Measurements from ENCODE around the gene CRTC1.
A peak's percentile ranks its signal among the peaks of the same experiment; 100 is the strongest.

The CRTC1 gene

DNA sequence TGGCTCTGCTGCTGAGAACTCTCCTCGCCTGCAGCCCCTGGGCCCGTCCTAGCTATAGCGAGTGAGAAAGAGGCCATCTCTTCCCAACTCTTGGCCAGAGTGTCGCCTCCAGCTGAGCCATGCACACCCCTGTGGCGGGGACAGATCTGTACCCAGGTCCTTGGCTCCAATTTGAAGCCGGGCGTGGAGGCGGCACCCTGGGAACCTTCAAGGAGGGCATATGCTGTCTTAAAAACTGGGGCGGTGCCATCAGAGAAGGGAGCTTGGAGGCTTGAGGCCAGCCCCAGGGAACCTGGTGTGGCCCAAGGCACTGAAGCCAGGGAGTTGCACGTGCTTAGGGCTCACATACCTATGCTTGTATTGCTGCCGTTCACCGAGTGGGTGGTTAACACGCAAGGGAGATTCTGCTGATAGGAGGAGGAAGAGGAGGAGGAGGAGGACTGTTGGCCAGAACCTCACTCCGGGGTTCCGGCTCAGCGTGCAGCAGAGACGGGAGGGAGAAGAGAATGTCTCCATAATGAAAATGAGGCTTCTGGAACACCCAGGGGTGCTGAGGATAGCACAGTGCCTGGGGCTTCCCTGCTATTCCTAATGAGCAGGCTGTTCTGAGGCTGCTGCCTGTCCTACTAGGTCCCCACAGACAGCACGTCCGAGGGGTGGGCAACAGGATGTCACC, 67.0 kb downstream of the CRTC1 start:
- no peak for DNase-seq

DNA sequence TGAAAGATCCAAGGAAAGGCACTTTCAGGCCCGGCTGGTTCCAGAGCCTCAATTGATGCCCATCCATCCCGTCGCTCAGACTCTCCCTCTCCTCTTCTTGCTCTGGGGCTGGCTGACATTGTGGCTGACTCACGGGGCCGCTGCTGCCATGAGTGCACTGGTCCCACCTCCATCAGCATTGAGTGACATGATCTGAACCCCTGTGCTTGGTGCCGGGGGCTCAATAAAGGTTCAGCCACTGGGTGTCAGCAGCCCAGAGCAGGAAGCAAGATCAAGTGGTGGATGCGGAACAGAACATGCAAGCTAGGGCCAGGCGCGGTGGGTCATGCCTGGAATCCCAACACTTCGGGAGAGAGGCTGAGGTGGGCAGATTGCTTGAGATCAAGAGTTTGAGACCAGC, 68.1 kb downstream of the CRTC1 start:
- no peak for DNase-seq

DNA sequence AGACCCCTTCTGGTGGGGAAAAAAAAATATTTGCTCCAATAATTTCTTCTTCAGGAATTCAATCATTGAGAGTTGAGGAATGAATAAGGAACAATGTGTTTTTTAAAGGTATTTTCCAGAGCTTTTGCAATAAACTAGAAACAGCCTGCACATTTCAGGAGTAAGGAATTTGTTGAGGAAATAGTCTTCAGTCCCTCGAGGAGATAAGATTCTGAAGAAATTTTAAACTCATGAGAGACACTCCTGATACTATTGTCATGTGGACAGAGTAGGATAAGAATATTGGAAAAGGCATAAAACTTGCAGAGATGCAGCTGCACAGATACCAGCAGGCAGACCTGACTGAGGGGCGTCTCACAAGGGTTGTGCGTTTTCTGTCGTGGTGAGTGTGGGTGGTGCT, 71.0 kb downstream of the CRTC1 start:
- no peak for DNase-seq

DNA sequence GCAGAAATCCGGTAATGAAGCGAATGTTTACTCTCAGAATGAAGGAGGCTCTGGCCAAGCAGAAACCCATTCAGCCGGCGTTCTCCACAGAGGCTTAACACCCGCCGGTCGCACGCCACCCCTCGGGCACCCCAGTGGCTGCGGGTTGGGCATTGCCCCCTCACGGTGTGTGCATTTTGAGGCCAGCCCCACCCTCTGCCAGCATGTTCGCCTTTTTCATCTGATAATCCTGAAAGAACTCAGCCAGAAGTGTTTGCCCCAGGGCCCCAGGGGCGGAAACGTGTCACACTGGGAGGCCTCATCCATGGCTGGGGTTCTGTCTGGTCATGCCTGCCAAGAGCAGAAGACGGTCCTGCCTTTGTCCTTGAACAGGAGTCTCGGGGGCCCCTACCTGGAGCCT, 73.4 kb downstream of the CRTC1 start:
- DNase-seq: no peak

DNA sequence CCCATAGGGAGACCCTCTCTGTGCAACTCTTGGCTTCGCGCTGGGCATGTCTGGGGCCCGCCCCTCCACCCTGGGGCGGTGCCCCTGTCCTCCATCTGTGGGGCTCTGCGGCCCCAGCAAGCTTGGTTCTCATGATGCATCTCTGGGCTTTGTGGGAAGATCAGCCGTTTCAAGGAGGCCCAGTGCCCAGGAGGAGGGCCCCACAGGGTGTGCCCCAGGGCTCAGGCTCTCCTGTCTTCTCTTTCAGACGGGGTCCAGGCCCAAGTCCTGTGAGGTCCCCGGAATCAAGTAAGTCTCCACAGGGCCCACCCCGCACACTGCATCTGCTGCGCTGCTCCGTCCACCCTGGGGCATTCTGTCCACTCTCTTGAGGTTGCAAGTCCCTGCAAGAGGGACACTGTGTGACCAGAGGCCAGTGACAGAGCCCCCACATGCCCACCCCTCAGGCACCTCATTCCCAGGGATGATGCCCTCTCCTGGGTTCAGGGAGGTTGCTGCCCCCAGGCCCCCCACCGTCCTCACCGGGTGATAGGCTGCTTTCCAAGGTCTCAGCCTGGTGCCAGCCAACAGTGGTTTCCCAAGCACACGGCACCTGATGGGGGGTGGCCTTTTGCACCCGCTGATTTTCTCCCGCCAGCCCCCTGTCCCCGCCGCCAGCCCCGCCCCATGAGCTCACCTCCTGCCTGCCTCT, 76.0 kb downstream of the CRTC1 start:
- no peak for DNase-seq

DNA sequence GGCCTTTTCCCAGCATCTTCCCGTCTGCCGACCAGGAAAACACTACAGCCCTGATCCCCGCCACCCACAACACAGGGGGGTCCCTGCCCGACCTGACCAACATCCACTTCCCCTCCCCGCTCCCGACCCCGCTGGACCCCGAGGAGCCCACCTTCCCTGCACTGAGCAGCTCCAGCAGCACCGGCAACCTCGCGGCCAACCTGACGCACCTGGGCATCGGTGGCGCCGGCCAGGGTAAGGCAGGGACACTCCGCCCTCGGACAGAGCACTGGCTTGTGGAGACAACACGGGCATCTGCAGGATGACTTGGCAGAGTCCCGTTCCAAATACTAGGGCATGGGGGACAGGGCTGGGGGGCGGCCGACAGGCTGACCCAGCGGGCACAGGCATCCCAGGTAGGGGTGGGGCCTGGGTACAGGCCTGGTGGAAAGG, 76.5 kb downstream of the CRTC1 start:
- no peak for DNase-seq

DNA sequence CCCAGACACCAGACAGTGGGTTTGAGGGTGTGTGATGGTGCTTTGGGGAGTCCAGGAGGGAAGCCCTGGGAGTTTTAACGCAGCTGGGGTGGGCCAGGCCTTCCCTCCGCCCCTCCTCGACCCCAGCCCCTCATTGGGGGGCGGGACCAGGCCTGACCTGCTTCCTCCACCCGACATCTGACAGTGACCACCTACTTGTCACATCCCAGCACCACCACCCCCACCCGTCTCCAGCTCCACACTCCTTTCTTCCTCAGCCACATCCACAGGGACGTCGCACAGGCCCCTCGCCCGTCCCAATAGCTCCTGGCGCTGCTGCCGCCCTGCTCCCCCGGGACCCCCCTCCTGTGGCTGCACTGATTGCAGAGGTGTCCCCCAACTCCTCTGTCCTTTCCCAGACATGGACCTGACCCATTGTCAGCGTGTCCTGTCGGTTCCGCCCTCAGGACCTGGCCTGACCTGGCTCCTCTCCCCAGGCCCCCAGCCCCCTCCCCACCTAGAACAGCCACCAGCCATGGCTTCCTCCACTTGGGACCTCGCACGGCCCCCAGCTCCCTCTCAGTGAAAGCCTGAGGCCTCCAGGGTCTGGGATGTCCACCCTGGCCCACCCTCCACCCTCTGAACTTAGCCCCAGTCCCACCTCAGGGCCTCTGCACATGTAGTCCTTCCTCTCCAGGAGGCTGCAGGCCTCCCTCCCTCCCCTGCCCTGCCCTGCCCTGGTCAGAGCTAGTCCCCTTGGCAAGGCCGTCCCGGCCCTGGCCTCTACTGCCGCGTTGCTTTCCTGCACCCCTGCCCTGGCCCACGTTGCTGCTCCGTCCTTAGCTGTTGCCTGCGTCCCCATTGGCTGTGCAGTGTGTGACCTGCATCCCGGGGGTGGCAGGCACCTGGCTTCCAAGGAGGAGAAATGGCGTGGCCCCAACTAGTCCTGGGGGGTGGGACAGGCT, 77.2 kb downstream of the CRTC1 start:
- DNase-seq: no peak

DNA sequence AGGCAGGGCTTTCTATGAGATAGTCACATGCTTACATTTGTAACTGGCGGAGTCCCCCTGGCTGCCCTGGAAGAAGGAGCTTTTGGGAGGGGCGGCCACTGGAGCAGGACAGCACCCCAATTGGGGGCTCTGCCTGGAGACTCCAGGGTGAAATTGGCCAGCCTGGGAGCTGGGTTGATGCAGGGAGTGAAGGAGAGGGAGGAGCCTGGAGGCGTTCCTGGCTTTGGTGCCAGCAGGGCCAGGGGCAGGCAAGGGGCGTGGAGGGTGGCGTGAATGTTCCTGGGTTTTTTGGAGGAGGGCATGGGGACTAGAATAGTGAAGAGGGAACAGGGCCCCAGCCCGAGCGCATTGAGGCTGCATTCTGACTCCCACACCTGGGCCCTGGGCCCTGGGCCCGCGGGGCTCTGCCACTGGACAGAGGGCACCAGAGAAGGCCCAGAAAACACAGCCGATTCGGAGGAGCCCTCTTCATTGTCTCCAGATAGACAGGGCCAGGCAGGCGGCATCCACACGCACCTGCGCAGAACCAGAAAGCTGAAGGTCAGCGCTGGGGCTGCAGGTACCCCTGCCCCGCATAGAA, 78.1 kb downstream of the CRTC1 start:
- no peak for DNase-seq

DNA sequence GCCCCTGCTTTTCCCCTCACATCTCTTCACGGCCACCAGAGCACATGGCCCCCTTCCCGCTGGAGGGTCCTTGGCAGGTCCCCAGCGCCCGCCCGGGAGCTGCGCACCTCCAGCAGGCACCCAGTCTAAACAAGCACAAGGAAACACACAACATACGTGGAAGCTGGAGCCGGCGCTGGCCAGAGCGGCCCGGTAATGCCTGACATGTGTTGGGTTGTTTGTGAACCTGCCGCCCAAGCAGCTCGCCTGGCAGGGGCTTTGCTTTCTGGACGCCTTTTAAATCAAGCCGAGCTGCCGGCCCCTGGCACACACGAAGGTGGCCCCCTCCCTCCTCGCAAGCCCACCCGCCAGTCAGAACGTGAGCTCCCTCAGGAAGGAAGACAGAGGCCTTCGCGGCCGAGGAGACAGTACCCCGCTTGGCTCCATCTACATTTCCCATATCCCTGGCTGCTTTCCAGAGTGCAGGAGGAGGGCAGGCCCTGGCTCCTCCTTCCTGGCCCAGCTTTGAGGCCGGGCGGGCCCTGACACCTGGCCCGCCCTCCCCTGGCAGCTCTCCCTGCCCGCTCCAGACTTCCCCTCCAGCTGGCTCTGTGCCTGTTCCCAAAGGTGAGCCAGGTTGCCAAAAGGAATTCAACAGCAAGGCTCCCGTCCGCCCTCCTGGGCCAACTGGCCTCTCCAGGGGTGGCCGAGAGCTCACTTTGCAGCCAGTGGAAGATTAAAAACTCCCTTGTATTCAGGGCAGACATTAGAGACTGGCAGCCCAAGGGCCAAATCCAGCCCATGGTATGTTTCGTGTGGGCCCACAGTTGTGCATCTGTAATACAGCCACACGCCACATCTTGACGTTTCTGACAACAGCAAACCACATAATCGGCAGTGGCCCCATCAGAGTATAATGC, 78.9 kb downstream of the CRTC1 start:
- no peak for DNase-seq

DNA sequence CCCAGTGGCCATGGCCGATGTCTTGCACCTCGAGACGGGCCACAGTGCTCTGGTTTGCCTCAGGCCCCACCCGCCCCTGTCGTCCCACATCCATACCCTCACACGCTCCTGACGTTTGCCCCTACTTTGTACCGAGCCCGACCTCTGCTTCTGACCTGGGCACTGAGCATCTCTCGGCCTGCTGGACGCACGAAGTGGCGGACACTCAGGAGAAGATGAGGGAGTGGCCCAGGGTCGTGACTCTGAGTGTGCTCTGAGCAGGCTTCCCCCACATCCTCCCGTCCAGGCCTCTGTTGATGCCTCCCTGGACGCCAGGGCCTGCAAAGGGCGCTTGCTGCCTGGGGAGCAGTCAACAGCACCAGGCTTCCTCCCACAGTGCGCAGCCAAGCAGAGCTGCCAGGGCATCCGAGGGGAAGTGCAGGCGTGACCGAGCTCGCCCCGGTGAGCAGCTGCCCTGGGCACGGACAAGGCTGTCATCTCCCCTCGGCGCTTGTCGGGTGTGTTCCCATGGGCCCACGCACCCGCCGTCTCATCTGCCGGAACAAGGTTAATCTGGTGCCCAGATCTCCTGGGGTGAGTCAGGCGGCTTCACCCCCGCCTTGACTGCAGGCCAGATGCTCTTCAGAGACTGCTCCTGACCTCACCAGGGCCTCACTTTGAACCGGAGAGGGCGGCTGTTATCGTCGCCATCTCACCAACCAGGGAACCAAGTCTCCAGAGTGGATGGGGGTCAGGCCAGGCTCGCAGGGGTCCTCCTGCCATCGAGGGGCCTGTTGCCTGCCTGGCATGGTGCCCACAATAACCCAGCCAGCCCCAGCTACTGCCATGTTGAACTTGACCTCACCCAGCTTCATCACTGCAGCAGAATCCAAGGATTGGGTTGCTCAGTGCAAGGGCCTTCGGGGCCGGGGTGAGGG, 80.5 kb downstream of the CRTC1 start:
- DNase-seq: peak; percentile 79

DNA sequence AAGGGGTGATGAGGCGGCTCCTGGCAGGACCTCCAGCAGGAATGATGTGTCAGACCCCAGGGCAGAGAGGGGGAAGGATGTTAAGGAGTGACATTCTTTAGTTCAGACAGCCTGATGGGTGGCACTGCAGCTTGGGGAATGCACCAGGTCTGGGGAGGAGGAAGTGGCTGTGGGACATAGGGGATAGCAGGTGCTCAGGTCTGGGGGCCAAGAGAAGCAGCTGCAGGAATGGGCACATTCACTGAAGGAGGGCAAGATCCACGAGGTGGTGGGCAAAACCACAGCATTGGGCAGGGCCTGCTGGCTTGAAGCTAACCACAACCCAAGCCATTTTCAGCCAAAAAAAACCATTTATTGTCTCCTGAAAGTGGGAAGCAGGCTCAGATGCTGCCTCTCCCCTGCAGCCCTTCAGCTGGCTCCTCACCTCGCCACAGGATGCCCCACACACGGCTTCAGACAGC, 81.1 kb downstream of the CRTC1 start:
- DNase-seq: no peak

DNA sequence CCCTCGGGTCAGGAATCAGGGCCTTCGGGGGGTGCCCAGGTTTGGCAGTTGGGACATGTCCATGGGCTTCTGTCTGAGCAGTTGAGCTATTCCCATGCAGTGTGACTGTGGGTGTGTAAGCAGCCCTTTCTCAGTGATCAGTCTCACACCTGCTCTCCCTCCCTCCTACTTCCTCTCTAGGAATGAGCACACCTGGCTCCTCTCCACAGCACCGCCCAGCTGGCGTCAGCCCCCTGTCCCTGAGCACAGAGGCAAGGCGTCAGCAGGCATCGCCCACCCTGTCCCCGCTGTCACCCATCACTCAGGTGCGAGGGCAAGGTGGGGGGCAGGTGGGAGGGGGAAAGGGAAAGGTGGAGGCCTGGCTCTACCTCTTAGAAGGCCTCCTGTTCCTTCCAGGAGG, 81.7 kb downstream of the CRTC1 start:
- no peak for DNase-seq

DNA sequence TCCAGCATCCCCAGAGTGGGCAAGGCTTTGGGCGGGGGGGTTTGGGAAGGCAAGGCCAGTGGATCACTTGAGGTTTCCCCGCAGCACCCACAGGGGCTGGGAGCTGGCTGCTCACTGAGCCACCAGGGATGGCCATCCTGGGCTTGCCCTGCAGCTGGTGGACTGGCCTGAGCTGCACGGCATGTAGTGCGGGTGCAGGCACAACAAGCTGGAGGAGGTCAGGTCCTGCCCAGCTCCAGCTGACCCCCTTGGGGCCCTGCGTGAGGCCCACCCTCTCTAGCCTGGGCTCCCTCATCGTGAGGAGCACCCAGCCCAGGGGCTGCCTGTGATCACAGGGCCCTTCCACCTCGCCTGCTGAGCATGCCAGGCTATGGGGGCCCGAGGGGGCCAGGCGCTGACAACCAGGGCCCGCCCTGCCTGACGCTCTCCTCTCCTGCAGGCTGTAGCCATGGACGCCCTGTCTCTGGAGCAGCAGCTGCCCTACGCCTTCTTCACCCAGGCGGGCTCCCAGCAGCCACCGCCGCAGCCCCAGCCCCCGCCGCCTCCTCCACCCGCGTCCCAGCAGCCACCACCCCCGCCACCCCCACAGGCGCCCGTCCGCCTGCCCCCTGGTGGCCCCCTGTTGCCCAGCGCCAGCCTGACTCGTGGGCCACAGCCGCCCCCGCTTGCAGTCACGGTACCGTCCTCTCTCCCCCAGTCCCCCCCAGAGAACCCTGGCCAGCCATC, 84.7 kb downstream of the CRTC1 start:
- no peak for DNase-seq

DNA sequence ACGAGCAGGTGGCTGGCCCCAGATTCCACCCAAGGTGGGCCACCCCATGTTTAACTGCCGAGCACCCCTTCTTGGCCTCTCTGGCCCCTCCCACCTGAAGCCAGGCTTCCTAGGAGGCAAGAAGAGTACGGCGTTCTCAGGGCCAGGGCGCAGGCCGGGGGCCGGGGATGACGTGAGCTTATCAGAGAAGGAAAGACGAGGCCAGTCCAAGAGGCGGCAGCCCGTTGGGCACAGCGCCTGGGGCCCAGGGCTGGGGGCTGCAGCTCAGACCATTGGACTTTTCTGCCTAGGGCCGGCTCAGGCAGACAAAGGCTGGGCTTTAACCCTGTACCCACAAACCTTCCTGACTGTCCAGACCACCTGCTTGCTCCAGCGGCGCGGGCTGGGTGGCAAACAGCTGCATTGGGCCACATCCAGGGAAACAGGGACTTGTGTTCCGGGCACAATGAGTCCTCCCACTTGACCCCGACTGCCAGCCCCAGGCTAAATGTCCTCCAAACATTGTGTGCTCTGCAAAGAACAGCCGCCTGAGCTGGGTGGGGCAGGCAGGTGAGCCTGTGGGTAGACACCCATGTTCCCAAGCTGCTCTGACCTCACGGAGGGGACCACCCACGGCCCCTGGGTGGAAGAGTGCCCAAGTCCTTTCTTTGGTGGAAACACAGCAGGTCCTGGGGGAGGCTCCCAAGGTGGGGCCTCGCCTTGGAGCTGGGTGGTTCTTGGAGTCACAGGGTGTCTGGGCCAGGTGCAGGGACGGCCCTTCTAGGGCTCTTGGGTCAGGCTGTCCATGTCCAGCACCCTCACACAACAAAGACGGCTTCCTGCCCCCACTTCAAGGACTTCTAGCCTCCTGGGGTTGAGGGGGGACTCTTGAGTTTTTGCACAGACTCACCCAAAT, 85.8 kb downstream of the CRTC1 start:
- no peak for DNase-seq

DNA sequence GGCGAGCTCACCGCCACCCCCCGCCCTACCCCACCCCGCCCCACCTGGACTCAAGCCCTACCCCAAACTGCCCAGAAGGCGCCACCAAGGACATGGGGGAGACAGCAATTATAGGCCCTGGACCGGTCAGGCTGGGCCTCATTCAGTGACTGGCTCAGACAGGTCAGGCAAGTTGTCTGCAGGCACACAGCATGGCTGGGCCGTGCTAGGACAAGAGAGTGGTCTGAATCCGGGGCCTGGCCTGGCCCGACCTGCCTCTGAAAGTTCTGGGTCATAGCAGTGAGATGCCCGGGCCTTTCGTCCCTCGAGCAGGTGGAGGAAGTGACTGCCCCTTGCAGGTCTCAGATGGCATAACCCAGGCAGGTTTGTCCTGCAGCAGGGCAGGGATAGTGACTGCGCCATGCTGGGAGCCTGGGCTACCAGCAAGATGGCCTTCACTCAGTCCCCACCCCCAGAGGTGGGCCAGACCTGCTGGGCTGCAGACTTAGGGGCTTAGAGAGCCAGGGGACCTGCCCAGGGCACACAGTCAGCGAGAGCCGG, 86.6 kb downstream of the CRTC1 start:
- DNase-seq: no peak

DNA sequence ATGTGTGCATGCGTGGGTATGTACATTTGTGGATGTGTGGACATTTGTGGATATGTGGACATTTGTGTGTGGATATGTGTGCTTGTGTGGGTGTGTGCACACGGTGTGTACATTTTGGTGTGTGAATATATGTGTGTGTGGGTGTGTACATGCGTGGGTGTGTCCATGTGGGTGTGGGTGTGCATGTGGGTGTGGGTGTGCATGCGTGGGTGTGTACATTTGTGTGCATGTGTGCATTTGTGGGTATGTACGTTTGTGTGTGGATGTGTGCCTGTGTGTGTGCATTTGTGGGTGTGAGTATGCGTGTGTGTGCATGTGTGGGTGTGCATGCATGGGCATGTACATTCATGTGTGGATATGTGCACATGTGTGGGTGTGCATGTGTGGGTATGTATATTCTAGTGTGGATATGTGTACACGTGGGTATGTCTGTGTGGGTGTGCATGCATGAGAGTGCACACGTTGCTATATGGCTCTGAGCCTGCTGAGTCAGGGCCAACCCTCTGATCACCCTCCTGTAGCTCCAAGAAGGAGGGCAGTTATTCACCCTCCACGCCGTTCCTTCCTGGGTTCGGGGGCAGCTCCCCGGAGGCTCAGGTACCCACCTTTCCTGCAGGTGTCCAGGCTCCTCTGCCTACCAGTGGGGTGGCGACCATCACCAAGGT, 87.3 kb downstream of the CRTC1 start:
- no peak for DNase-seq

DNA sequence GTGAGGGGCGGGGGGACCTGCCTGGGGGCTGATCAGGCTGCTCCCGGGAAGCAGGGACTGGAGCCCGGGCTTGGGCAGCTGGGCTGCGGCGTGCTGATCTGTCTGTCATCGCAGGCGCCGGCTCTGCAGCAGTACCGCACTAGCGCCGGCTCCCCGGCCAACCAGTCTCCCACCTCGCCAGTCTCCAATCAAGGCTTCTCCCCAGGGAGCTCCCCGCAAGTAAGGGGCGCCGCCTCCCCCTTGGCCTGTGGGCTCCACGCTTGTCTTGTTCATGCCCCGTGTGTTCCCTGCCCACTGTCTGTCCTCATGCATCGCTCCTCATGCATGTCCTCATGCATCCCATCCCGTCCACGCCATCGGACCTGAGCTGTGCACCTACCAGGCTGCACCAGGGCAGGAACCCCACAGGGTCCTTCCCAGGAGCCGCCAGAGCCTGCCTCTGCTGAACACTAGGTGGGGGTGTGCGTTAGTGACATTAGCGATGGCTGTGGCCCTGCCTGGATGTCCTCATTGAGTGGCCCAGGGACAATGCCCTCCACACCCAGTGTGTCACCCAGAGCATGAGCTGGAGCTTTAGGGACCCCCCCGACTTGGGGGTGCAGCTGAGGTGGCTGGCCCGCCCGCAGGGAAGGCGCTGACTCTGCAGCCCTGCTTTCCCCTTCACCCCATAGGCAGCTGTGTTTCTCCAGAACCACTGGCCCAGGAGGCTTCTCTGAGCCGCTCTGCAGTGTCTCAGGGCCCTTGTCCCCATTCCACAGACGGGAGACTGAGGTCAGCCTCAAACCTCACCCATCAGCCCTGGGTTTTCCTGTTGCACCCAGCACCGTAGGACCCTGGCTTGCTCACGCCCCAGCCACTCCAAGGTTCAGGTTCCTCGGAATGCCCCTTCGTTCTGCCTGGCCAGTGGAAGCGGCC, 88.1 kb downstream of the CRTC1 start:
- no peak for DNase-seq

Measured in T1000 (cell line).